Measurements from ENCODE around the gene ATG7. TPM values are rescaled to one million over a fixed set of nuclear protein-coding genes. Genes with fewer than 3 reads are reported as not detected.
"Not testable (repeated sequence)": the region's sequence is repeated elsewhere in the genome, so short reads cannot be mapped to it uniquely, and the experiment has no call there.

Gene ATG7
- total RNA-seq, 2 donors from 2014 or later, result 34.0 to 36.9 TPM

DNA sequence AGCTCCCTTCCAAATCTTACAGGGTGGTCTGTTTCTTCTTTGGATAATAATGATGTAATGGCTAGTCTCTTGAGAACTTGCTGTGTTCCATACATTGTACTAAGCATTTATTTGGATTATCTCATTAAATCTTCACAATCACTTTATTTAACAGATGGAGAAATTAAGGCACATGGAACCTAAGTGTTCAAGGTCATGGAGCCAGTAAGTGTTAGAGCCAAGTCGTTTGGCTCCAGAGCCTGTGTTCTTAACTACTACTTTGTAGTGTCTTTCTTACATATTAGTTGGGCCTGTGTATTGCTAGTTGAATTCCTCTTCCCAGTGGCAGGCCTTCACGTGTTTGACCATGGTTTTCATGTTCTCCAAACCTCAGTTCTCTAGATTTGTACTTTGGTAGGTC lies 177.8 kb downstream of the ATG7 start:
- no peak overlapping the region for H3K27ac Mint-ChIP-seq
- H3K36me3 Mint-ChIP-seq (ENCODE audit: low read depth), result peaks cover 2% of the 10 kb centered on the region
- peaks cover 2% of the 10 kb centered on the region for H3K4me1 Mint-ChIP-seq

GRCh38 chr3:11452312-11452711 lies 180.1 kb downstream of the ATG7 start:
- H3K36me3 Mint-ChIP-seq (ENCODE audit: low read depth), result peaks cover 2% of the 10 kb centered on the region
- no peak for DNase-seq

More for the DNA sequence above, 177.8 kb downstream of the ATG7 start:
- no peaks in the 10 kb centered on the region for H3K27me3 Mint-ChIP-seq
- H3K9me3 ChIP-seq (ENCODE audit: control insufficient read depth, low read length, poor library complexity, severe bottlenecking), result no peaks in the 10 kb centered on the region
- DNase-seq (no peak), ATAC-seq (no peak)
- H3K4me3 Mint-ChIP-seq, result no peak overlapping the region

GRCh38 chr3:11452885-11453847 lies 181.0 kb downstream of the ATG7 start:
- ATAC-seq (no peak), DNase-seq (no peak)
- no peaks in the 10 kb centered on the region for H3K9me3 ChIP-seq (ENCODE audit: control insufficient read depth, low read length, poor library complexity, severe bottlenecking)
- Mint-ChIP-seq H3K4me3 (no peak overlapping the region), H3K27me3 (no peaks in the 10 kb centered on the region), H3K36me3 (ENCODE audit: low read depth) (peaks cover 2% of the 10 kb centered on the region), H3K4me1 (peaks cover 8% of the 10 kb centered on the region), H3K27ac (no peak overlapping the region)

More at GRCh38 chr3:11452312-11452711, 180.1 kb downstream of the ATG7 start:
- Mint-ChIP-seq H3K27me3 (no peaks in the 10 kb centered on the region), H3K4me1 (peaks cover 8% of the 10 kb centered on the region), H3K4me3 (no peak overlapping the region), H3K27ac (no peak overlapping the region)
- ATAC-seq, result no peak
- H3K9me3 ChIP-seq (ENCODE audit: control insufficient read depth, low read length, poor library complexity, severe bottlenecking), result no peaks in the 10 kb centered on the region

- peaks cover 6% of the 10 kb centered on the region for H3K4me1 Mint-ChIP-seq
- H3K9me3 ChIP-seq (ENCODE audit: control insufficient read depth, low read length, poor library complexity, severe bottlenecking), result no peaks in the 10 kb centered on the region
- H3K27ac Mint-ChIP-seq, result no peak overlapping the region
- H3K36me3 Mint-ChIP-seq (ENCODE audit: low read depth), result no peaks in the 10 kb centered on the region
- DNase-seq (no peak), ATAC-seq (no peak)
- H3K27me3 Mint-ChIP-seq, result no peaks in the 10 kb centered on the region
- no peak overlapping the region for H3K4me3 Mint-ChIP-seq
Measured at GRCh38 chr3:11455956-11456355, 183.8 kb downstream of the ATG7 start.

DNA sequence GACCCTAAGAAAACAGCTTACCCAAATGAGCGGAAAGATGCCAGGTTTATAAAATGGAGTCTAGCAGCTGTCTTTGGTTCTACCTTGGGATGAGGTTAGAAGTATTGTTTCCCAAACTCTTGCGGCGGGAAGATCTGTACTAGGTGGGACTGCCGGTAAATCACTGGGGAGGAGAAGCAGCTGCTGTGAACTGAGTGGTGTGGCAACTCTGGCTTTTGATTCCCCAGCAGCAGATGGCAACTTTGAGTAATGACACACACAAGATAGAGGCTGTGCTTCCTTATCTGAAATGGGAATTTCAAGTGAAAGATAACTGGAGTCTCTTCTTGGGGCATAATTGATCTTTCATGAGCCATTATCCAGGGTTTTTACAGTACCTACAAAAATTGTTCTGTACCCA lies 184.9 kb downstream of the ATG7 start:
- ATAC-seq (no peak), DNase-seq (no peak)
- H3K27me3 Mint-ChIP-seq, result no peaks in the 10 kb centered on the region
- H3K4me3 Mint-ChIP-seq, result no peak overlapping the region
- H3K4me1 Mint-ChIP-seq, result peaks cover 6% of the 10 kb centered on the region
- no peak overlapping the region for H3K27ac Mint-ChIP-seq
- H3K36me3 Mint-ChIP-seq (ENCODE audit: low read depth), result no peaks in the 10 kb centered on the region
- H3K9me3 ChIP-seq (ENCODE audit: control insufficient read depth, low read length, poor library complexity, severe bottlenecking), result no peaks in the 10 kb centered on the region

GRCh38 chr3:11459186-11459824 lies 187.1 kb downstream of the ATG7 start:
- peaks cover 6% of the 10 kb centered on the region for H3K4me1 Mint-ChIP-seq
- ATAC-seq (no peak), DNase-seq (no peak)

DNA sequence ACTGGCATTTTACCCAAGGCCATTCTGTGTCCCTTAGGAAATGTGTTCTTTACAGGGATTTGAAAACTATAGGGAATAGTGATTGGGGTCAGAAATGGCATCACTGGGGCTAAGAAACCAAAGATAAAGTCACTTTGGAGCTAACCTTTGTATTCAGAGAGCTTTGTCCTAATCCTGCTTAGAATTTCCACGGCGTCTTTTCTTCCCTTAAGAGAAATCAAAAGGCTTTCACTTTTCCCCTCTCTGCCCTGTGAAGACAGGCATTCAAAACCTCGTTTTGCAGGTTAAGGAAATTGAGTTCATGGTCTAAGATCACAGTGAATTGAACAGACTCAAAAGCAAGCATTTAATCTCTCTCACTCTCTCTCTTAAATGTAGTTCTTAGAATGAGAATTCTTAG lies 189.0 kb downstream of the ATG7 start:
- H3K4me3 Mint-ChIP-seq, result no peak overlapping the region
- no peak overlapping the region for H3K27ac Mint-ChIP-seq
- no peaks in the 10 kb centered on the region for H3K9me3 ChIP-seq (ENCODE audit: control insufficient read depth, low read length, poor library complexity, severe bottlenecking)
- H3K4me1 Mint-ChIP-seq, result no peaks in the 10 kb centered on the region
- ATAC-seq, result no peak
- no peaks in the 10 kb centered on the region for H3K27me3 Mint-ChIP-seq
- H3K36me3 Mint-ChIP-seq (ENCODE audit: low read depth), result no peaks in the 10 kb centered on the region
- DNase-seq, result no peak

More at GRCh38 chr3:11459186-11459824, 187.1 kb downstream of the ATG7 start:
- H3K9me3 ChIP-seq (ENCODE audit: control insufficient read depth, low read length, poor library complexity, severe bottlenecking), result no peaks in the 10 kb centered on the region
- no peaks in the 10 kb centered on the region for H3K36me3 Mint-ChIP-seq (ENCODE audit: low read depth)
- no peak overlapping the region for H3K27ac Mint-ChIP-seq
- no peaks in the 10 kb centered on the region for H3K27me3 Mint-ChIP-seq
- H3K4me3 Mint-ChIP-seq, result no peak overlapping the region

GRCh38 chr3:11462673-11463072 lies 190.5 kb downstream of the ATG7 start:
- not testable (repeated sequence) for DNase-seq; ATAC-seq; H3K27ac Mint-ChIP-seq; H3K36me3 Mint-ChIP-seq (ENCODE audit: low read depth); H3K9me3 ChIP-seq (ENCODE audit: control insufficient read depth, low read length, poor library complexity, severe bottlenecking); H3K27me3 Mint-ChIP-seq; H3K4me1 Mint-ChIP-seq; H3K4me3 Mint-ChIP-seq

DNA sequence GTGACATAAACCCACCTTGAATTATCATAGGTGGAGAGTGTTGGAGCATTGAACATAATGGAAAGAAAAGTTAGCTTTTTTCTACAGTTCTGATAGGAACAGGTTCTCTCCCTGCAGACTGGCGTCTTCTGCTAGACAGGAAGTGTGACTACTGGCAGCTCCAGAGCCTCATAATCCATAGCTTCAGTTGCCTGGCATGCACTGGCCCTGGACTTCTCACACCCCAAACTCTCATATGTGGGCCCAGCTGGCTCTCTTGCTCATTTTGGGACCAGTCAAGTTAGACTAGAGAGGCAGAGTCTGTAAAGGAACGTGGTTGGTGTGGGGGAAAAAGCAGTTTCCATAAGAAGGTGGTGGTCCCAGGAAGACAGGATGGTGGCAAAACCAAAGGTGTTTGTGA lies 191.4 kb downstream of the ATG7 start:
- Mint-ChIP-seq H3K4me1 (no peaks in the 10 kb centered on the region), H3K27ac (no peak overlapping the region), H3K27me3 (no peaks in the 10 kb centered on the region), H3K4me3 (no peak overlapping the region), H3K36me3 (ENCODE audit: low read depth) (no peaks in the 10 kb centered on the region)
- no peaks in the 10 kb centered on the region for H3K9me3 ChIP-seq (ENCODE audit: control insufficient read depth, low read length, poor library complexity, severe bottlenecking)
- ATAC-seq, result no peak
- no peak for DNase-seq

DNA sequence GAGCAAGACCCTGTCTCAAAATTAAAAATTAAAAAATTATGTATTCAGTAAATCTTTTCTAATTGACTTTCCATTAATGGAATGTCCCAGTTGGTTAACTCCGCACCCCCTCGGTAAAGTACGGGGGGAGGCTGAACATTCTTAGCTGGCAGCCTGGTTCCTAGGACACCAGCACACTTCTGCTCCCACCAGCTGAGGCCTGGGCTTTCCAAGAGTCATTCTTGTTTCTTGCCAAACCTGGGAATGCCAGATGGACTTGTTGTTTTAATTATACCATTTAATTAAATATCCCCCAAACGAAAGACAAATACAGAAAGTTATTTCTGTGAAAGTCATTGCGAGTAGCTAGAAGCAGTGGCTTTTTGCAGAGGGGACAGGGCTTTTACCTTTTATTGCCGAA lies 192.2 kb downstream of the ATG7 start:
- ATAC-seq, result no peak
- Mint-ChIP-seq H3K36me3 (ENCODE audit: low read depth) (no peaks in the 10 kb centered on the region), H3K27me3 (no peaks in the 10 kb centered on the region), H3K4me3 (no peak overlapping the region), H3K4me1 (no peaks in the 10 kb centered on the region), H3K27ac (no peak overlapping the region)
- no peaks in the 10 kb centered on the region for H3K9me3 ChIP-seq (ENCODE audit: control insufficient read depth, low read length, poor library complexity, severe bottlenecking)
- no peak for DNase-seq

DNA sequence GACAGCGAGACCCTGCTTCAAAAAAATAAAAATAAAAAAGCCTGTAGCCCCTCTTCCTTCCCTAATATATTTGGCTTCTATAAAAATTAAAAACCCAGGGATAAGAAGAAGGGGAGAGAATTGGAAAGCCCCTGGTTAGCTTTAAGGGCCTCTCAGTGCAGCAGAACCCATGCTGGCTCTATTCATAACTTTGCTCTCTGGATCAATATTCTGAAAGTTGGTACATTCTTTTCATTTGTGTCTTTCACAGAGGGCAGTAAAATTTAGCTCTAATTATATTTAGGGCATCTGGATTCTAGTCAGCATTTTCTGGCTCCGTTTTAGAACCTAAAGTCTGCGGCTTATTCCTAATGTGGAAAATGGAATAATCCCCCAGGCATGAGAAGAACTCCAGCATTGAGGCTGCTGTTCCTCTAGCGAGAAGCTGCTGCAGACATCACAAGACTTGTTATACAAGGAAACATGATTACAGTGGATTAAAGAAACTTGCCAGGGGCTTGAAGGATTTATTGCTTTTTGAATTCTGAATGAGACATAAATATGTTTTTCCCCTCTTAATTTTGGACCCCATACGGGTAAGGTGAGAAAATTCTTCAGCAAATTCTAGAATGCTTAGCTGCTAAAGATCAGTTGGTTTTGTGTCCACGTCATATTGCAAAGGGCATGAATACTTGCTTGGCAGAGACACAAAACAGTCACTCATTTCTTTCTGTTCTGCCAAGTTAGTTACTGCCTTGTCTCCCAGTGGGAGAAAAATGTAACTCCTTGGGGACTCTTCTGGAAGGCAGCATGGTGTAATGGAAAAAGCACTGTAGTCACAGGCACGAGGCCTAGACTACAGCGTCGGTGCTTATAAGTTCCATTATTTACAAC lies 193.8 kb downstream of the ATG7 start:
- Mint-ChIP-seq H3K27me3 (no peaks in the 10 kb centered on the region), H3K27ac (no peak overlapping the region), H3K36me3 (ENCODE audit: low read depth) (no peaks in the 10 kb centered on the region), H3K4me1 (no peaks in the 10 kb centered on the region), H3K4me3 (no peak overlapping the region)
- ATAC-seq, result no peak
- no peaks in the 10 kb centered on the region for H3K9me3 ChIP-seq (ENCODE audit: control insufficient read depth, low read length, poor library complexity, severe bottlenecking)
- DNase-seq, result no peak

- DNase-seq (no peak), ATAC-seq (no peak)
- Mint-ChIP-seq H3K36me3 (ENCODE audit: low read depth) (no peaks in the 10 kb centered on the region), H3K27ac (no peak overlapping the region), H3K4me1 (no peaks in the 10 kb centered on the region), H3K27me3 (no peaks in the 10 kb centered on the region), H3K4me3 (no peak overlapping the region)
- H3K9me3 ChIP-seq (ENCODE audit: control insufficient read depth, low read length, poor library complexity, severe bottlenecking), result no peaks in the 10 kb centered on the region
Measured at GRCh38 chr3:11467875-11468274, 195.7 kb downstream of the ATG7 start.
